HG03378 (cell line): ENCODE results near the gene PKIB.

Experiments
- ATAC-seq: cut with Tn5 transposase; IDR thresholded peaks from one replicate; pipeline ENCODE4 v1.9.1; 2021; ENCODE audit warnings: mild to moderate bottlenecking, moderate library complexity; ENCODE audit not compliant: unreplicated experiment

PKIB gene

DNA sequence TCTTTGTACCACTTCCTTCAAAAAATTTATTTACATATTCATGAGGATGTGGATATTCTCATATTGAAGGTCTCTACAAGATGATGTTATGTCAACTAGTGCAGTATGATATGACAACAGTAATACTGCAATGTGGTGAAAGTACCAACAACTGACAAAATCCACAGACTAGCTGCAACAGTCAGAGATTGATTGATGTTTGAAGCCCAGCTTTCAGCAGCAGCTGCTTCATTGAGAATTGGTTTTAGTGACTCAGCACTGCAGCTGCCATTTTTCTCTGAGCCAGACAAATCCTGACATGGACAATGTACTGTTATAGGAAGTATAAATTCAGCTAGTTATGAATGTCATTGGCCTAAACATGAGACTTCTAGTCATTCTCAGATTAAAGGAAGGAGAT is 53.8 kb downstream of the PKIB start:
- ATAC-seq = no peak

DNA sequence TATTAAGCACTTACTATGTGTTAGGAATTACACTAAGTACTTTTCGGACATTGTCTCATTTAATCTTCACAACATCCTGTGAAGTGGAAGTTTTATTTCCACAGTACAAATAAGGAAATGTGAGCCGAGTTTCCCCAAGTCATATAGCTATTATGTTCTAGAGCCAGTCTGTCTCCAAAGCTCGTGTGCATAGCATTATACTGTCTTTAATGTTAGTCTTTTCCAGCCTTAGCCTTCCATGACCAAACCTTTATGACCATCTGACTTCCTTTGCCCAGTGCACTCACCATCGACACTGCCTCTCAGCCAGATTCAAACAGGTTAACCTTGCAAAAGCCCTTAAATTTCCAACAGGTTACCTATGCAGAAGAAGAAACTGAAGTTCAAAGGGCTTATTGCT is 55.7 kb downstream of the PKIB start:
- no peak for ATAC-seq

DNA sequence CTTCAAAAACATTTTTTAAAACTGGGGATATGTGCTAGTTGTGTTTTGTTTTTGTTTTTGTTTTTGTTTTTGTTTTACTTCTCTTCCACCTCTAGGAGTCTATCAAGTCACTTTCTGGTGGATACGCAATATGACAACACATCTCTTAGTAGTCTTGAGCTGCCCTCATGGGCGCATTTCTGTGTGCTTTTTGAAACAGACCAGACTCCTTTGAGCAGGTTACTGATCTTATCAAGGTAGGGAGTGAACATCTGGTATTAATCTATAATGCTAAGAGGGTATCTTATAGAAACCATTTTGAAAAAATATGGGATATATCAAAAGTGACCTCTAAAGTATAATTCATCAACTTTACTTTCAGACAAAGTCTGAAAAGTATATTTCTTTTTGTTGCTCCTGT is 56.2 kb downstream of the PKIB start:
- ATAC-seq = no peak

DNA sequence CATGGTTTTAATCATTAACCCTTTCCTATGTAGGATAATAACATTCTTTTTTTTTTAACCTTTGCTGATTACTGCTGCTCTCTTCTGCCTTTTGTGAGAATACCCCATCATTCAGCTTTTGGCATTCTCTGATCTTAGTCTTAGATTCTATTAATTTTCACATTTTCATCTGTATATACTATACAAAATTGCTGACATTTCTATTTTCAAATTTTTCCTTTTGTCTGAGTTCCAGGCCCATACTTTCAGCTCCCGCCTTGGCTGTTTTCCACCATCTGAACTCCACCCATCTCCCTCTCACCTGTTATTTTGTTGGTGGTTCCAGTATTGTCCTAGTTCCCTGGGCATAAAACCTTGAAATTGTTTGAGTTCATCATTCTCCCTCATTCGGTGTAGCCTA is 59.2 kb downstream of the PKIB start:
- no peak for ATAC-seq

DNA sequence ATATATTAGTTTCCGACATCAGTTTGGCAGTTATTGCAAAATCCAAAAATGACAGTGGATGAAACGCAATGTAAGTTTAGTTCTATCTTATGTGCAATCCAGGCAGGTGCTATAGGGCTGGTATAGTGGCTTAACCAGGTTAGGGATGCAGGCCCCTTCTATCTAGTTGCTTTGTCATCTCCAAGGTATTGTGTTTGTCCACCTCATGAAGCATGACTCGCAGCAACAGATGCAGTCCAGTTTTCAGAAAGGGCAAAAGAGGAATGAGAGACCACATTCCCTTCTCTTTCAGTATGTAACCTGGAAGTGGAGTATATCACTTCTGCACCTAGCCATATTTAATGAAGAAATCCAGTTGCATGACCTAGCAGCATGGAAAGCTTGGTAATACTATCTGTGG is 59.7 kb downstream of the PKIB start:
- ATAC-seq = no peak

DNA sequence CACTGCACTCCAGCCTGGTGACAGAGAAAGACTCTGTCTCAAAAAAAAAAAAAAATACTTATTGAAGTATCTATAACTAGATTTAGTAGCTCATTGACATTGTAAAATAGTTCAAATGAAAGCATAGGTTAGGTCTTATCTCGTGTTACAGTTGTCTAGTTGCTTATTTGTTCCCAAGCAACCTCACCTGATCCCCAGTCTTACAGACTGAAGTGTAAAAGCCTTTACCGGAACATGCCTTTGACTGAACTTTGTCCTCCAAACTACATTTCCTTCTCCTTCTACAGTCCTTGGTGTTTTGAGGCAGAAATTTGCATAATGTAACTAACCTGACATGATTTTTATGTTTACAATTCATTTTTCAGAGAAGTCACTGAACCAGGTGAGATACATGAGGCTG is 61.0 kb downstream of the PKIB start:
- no peak for ATAC-seq

DNA sequence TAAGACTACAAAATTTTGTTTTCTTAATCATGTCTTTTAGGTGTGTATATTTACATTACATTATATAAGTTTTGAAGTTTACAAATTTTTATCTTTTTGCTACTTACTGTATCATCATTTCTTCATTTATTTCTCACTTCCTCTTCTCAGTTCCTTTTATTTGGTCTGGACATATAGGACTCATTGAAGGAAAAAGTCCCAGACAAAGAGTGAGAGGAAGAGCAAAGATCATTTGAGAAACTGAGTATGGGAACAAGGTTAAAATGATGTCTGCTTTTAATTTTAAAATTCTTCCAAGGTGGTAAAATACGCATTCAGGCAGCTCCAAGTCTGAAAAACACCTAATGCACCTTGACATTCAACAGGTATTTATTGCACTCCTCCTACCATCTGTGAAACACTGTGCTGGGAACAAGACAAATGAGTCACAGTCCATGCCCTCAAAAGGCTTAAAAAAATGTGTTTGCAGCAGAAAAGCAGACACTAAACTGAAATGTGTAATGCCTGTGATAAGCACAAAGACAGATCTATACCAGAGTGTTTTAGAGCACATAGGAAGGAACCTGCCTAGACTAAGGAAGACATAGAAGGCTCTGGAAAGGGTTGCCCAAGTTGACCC is 63.2 kb downstream of the PKIB start:
- ATAC-seq = peak; percentile 52

DNA sequence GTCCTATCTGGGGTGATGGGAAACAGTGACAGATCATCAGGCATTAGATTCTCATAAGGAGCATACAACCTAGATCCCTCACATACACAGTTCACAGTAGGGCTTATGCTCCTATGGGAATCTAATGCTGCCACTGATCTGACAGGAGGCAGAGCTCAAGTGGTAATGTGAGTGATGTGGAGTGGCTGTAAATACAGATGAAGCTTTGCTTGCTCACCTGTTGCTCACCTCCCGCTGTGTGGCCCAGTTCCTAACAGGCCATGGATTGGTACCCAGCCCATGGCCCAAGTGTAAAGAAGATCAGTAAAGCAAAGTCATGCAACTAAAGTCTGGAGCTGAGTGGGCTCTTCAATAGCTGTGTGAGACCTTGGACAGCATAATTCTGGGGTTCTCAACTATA is 65.9 kb downstream of the PKIB start:
- ATAC-seq = no peak

DNA sequence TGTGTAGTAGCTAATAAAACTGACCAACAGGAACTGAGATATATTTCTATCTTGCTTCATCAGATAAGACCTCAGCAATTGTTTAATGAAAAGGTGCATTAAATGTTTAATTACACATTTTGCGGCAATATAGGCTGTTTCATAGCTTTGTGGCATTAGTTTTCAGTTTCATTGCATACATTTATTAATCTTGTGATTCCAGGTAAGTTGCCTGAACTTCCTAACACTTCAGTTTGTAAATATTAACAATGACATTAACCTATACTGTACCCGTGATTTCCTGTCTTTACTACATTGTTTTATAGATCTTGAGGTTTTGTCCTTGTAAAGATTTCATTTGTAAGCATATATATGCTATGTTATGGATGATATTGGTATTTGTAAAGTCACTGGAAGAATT is 66.5 kb downstream of the PKIB start:
- no peak for ATAC-seq

DNA sequence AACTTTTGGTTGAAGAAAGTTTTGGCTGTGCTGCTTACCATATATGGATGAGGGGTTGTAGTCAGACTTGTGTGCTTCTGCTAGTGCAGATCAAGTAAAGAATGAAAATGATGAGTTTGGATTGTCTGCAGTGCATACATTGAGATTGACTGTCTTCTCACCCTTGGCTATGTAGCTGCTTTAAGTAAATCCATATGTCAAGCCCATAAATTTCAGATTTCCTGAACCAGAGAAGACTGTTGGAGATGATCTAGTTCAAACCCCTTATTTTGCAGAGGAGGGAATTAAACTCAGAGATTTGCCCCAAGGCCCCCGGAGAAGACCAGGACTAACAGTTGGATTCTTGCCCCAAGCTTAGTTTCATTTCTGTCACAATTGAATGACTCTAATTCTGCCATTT is 67.2 kb downstream of the PKIB start:
- no peak for ATAC-seq

DNA sequence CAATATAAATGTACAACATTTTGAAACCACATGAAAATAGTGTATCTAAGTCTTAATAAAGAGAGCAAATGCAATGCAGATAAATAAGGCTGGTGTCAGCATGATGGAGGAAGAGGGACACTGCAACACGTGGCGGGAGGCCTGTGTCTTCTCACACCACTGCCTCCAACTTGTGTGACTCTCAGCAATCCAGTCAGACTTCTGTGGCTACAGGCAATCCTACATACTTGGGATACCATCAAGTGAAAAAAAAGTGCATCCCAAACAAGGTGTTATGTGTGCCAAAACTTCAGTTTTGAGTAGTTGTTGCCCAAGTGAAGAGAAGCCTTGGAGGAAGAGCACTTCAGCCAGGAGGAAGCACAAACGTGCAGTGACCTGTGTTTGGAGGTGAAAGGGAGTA is 68.6 kb downstream of the PKIB start:
- no peak for ATAC-seq

DNA sequence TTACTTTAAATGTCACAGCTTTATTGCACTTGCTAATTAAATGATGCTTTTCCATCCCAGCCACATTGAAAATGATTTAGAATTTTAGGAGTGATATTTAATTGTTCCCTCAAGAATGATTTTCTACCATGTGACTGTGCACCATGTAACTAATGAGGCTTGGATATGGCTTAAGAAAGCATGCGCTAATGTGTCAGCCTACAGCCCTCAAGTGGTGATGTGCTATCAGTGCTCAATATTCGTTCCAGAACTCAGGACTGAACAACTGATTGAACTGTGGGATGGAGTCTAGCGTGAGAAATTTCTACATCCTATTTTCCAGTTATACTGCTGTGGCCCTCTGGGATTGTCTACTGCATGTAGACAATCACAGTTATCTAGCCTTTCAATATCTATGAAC is 71.5 kb downstream of the PKIB start:
- no peak for ATAC-seq

DNA sequence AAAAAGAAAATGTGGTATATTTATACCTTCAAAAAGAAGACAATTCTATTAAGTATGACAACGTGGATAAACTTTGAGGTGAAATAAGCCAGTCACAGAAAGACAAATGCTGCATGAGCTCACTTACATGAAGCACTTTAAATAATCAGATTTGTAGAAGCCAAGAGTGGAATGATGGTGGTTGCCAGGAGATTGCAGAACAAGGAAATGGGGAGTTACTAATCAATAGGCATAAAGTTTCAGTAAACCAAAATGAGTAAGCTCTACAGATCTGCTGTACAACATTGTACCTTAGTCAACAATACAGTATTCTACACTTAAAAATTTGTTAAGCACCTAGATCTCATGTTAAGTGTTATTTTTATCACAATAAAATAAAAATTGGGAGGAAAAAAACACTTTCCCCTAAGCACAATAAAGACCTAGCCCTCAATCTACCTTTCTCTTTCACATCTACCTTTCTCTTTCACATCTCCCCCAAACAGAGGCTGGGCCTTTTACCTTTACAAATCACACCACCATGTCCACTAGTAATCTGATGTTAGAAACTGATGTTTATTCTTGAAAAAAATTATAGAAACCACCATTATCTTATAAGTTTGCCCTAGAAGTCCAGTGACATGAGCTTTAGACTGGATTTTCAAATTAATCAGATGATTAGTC is 73.9 kb downstream of the PKIB start:
- ATAC-seq = no peak

DNA sequence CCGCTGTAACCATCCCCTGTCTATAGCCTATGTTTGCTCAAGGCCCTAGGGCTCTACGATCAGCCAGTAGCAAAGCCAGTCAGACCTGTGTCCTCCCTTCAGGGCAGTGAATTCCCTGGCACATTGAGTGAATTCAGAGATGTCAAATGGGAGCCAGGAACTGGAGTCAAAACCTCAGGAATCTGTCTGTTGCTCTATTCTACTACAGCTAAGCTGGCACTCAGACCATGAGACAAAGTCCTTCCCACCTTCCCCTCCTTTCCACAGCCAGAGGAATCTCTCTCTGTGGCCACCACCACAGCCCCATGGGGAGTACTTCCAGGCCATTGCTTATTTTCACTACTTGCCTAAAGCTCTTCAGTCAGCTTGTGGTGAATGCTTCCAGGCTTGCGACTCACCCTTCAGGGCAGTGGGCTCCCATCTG is 82.0 kb downstream of the PKIB start:
- ATAC-seq = no peak

DNA sequence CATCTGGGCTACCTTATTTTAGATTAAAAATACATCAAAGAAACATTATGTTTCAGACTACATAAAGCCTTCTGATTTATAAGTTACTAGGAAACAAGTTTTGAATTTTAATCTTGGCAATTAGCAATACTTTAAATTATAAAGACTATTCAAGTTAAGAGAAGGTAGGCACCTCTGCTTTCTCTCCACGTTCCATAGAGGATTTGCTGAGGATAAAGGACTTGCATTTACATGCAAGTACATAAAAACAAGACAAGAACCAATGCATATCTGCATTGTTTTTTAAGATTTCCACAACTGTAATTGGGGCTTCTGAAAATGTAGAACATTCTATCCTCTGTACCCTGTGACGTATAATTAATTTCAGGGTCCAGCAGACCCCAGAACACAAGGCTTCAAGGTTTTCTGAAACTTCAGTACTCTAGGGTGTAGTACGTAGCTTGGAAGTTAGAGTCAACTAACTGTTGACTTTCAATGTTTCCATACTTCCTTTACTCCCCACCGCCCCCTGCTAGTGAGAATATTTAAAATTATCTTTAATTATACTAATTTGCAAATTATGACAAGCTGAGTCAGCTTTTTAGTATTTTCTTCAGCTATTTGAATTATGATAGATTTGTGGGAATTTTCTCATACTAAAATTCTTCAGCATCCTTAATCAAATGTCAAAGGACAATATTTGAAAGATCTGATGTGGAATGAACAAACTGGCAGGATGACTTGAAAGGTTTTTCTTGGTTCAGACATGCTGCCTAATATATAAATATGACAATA is 82.8 kb downstream of the PKIB start:
- no peak for ATAC-seq

DNA sequence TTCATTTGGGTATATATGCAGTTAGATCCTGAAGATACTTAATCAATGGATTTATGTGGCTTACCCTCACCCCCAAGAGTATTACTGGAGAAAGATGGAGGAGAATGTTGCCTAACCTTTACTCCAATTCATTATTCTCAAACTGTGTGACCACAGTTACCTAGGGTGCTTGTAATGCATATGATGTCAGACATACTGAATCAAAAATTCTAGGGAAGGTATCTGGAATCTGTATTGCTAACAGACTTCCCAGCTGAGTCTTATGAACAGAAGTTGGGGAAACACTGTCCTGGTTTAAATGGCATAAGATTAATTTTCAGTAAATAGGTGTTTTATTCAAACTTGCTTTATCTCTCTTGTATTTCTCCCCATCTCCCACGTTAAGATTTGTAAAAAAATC is 83.9 kb downstream of the PKIB start:
- ATAC-seq = no peak

DNA sequence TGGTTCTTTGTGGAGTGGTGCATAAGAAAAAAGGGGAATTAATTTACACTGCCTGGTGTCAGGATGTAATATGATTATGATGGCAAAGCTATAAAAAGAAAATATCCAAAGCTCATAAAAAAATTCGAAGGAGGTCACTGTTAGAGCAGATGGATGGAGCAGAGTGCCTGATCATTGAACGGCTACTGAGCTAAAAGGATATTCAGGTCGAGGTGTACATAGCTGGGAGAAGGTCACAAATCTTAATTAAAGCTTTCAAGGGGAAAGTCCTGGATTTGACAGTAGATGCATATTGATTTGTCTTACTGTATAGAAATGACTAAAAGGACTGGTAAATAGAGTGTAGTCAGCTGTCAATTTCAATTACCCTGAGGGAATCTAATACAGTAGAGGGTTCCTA is 84.4 kb downstream of the PKIB start:
- no peak for ATAC-seq

DNA sequence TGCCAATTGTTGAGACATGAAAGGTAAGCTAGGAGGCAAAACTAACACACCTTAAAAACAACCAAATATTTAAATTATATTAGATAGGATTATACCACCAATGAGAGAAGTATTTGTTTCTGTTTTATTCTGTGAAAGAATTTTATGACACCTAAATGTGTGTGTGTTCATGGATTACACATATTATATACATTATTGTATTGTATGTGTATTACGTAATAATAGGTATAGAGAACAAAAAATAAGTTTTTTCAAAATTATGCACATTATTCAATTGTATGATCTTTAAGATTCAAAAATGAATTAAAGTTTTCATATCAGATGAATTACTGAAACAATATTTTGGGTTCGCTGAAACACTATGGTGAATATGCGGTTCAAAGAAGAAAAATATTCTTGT is 85.0 kb downstream of the PKIB start:
- no peak for ATAC-seq

DNA sequence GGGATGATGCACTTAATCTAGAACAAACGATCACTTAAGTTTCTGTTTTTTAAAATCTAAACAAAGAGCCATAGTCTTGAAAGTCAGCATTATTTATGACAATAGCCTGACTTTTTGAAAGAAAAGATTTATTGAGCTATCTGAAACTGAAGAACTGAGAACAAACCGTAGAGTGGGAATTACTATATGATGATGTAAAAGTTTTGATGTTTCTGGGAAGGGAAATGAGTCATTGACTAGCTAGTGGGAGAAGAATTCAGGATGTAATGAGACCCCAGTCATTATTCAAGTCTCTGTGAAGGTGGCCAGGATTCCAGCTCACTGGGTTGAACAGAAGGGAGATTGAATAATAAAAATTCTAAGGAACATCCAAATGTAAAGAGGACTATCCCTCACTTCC is 85.9 kb downstream of the PKIB start:
- no peak for ATAC-seq

DNA sequence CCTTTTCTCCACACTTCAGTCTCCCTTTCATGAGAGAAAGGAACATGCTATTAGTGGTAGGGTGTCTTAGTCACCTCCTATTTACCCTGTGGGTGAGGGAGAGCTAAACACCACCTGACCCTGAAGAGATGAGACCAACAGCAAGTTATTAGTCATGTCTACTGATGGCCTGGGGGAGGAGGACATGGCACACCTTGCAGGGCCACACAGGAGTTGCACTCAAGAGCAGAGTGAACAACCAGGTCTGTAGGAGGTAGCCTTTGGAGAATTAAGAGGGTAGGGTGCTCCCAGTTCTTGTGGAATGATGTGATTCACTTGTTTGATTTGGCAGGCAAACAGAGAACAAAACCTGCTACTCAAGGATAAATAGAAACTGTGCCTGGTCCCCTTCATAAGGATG is 86.6 kb downstream of the PKIB start:
- ATAC-seq = no peak

DNA sequence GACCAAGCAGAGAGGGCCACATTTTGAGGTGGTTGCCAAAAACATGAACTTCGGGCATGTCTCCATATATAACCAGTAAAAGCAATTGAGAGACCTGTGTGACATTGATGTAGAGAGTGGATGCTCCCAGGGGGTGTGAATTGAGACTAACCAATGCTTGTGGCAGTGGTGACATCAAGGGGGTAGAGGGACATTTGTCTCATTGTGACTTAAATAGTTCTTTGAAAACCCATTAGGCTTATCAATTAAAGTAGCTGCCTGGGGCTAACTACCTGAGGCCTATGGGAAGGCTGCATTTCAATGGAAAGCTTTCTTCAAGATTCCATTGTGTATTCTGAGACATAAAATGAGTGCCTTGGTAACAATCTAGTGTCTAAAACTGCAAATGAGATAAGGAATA is 87.3 kb downstream of the PKIB start:
- ATAC-seq = no peak

DNA sequence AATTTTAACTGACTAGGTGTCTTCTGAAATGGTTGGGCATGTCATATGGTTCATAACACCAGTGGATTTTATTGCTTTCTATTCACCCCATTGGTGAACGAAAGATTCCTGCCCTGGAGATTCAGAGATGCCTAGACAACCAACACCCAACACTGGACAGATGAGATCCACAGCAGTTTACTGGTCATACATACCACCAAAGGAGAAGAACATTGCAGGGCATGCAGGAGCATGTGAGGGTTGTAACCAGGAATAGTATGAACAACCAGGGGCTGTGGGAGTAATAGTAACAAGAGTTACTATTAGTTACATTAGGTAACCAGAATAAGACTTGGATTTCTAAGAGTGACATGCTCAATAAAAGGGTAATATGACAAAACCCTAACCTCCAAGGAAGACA is 91.5 kb downstream of the PKIB start:
- no peak for ATAC-seq
